Measurements from ENCODE around the gene KRTAP10-6.
"Not testable (repeated sequence)": the region's sequence is repeated elsewhere in the genome, so short reads cannot be mapped to it uniquely, and the experiment has no call there.

The KRTAP10-6 gene

GRCh38 chr21:44602463-44602850, 10.2 kb upstream of the KRTAP10-6 start:
- H3K4me3 ChIP-seq (ENCODE audit: low read length, poor library complexity, severe bottlenecking): no peak overlapping the region
- no peaks in the 10 kb centered on the region for H3K4me1 ChIP-seq (ENCODE audit: insufficient read depth, low read length, poor library complexity, severe bottlenecking)
- H3K27me3 ChIP-seq (ENCODE audit: insufficient read depth, low read length, poor library complexity, severe bottlenecking): no peaks in the 10 kb centered on the region
- no peak overlapping the region for H3K4me2 ChIP-seq (ENCODE audit: low read depth, low read length, poor library complexity, severe bottlenecking)
- H4K20me1 ChIP-seq (ENCODE audit: insufficient read depth, low read length, poor library complexity, severe bottlenecking): no peaks in the 10 kb centered on the region
- no peak overlapping the region for H2AFZ ChIP-seq (ENCODE audit: low read length)
- no peak for TF ChIP-seq EZH2phosphoT487 (IDR thresholded peaks at IDR 0.05; ENCODE audit: borderline replicate concordance)
- no peak for TF ChIP-seq CTCF (conservative IDR thresholded peaks at IDR 0.05; ENCODE audit: low read length)
- no peaks in the 10 kb centered on the region for H3K9me3 ChIP-seq (ENCODE audit: insufficient read depth, low read depth, low read length)
- H3K9me2 ChIP-seq (replicated peaks; ENCODE audit: low read depth, low read length): no peaks in the 10 kb centered on the region
- no peaks in the 10 kb centered on the region for H3K79me2 ChIP-seq (ENCODE audit: insufficient read depth, low read length)
- no peaks in the 10 kb centered on the region for H3K36me3 ChIP-seq (ENCODE audit: insufficient read depth, low read length)
- H3K9ac ChIP-seq (ENCODE audit: low read depth, low read length, poor library complexity, severe bottlenecking): no peak overlapping the region
- no peaks in the 10 kb centered on the region for H3F3A ChIP-seq (ENCODE audit: low read depth)

- no peak overlapping the region for H3K4me3 ChIP-seq (ENCODE audit: low read length, poor library complexity, severe bottlenecking)
- H3K9me2 ChIP-seq (replicated peaks; ENCODE audit: low read depth, low read length): no peaks in the 10 kb centered on the region
- no peak overlapping the region for H3K9ac ChIP-seq (ENCODE audit: low read depth, low read length, poor library complexity, severe bottlenecking)
- H3K9me3 ChIP-seq (ENCODE audit: insufficient read depth, low read depth, low read length): no peaks in the 10 kb centered on the region
- TF ChIP-seq CTCF (conservative IDR thresholded peaks at IDR 0.05; ENCODE audit: low read length) (no peak), EZH2phosphoT487 (IDR thresholded peaks at IDR 0.05; ENCODE audit: borderline replicate concordance) (no peak)
- no peaks in the 10 kb centered on the region for H3K36me3 ChIP-seq (ENCODE audit: insufficient read depth, low read length)
- no peak overlapping the region for H3K4me2 ChIP-seq (ENCODE audit: low read depth, low read length, poor library complexity, severe bottlenecking)
- H3K4me1 ChIP-seq (ENCODE audit: insufficient read depth, low read length, poor library complexity, severe bottlenecking): no peaks in the 10 kb centered on the region
- H3K79me2 ChIP-seq (ENCODE audit: insufficient read depth, low read length): no peaks in the 10 kb centered on the region
- no peaks in the 10 kb centered on the region for H3F3A ChIP-seq (ENCODE audit: low read depth)
- H2AFZ ChIP-seq (ENCODE audit: low read length): no peak overlapping the region
- no peaks in the 10 kb centered on the region for H4K20me1 ChIP-seq (ENCODE audit: insufficient read depth, low read length, poor library complexity, severe bottlenecking)
- no peaks in the 10 kb centered on the region for H3K27me3 ChIP-seq (ENCODE audit: insufficient read depth, low read length, poor library complexity, severe bottlenecking)
These were observed 9.5 kb upstream of the KRTAP10-6 start for GRCh38 chr21:44601596-44602462.

- not testable (repeated sequence) for H3K27me3 ChIP-seq (ENCODE audit: insufficient read depth, low read length, poor library complexity, severe bottlenecking); H3K4me2 ChIP-seq (ENCODE audit: low read depth, low read length, poor library complexity, severe bottlenecking)
These were observed 8.8 kb upstream of the KRTAP10-6 start for GRCh38 chr21:44601091-44601490.

GRCh38 chr21:44600118-44600978, 8.0 kb upstream of the KRTAP10-6 start, which contains the start of gene KRTAP10-7:
TSS of gene KRTAP10-7 (plus strand) at chr21:44600597. CDS start at chr21:44600622, 25 bp downstream.
- not testable (repeated sequence) for H3K4me3 ChIP-seq (ENCODE audit: low read length, poor library complexity, severe bottlenecking)

More at GRCh38 chr21:44601091-44601490, 8.8 kb upstream of the KRTAP10-6 start:
- not testable (repeated sequence) for H3K9me2 ChIP-seq (replicated peaks; ENCODE audit: low read depth, low read length); H3K4me1 ChIP-seq (ENCODE audit: insufficient read depth, low read length, poor library complexity, severe bottlenecking); H3K9ac ChIP-seq (ENCODE audit: low read depth, low read length, poor library complexity, severe bottlenecking); H2AFZ ChIP-seq (ENCODE audit: low read length); H4K20me1 ChIP-seq (ENCODE audit: insufficient read depth, low read length, poor library complexity, severe bottlenecking); H3K79me2 ChIP-seq (ENCODE audit: insufficient read depth, low read length); H3K4me3 ChIP-seq (ENCODE audit: low read length, poor library complexity, severe bottlenecking); H3K36me3 ChIP-seq (ENCODE audit: insufficient read depth, low read length); H3F3A ChIP-seq (ENCODE audit: low read depth); H3K9me3 ChIP-seq (ENCODE audit: insufficient read depth, low read depth, low read length)

More at GRCh38 chr21:44600118-44600978, 8.0 kb upstream of the KRTAP10-6 start, which contains the start of gene KRTAP10-7:
- not testable (repeated sequence) for H3F3A ChIP-seq (ENCODE audit: low read depth); H3K27me3 ChIP-seq (ENCODE audit: insufficient read depth, low read length, poor library complexity, severe bottlenecking); H3K36me3 ChIP-seq (ENCODE audit: insufficient read depth, low read length); H3K4me2 ChIP-seq (ENCODE audit: low read depth, low read length, poor library complexity, severe bottlenecking); H3K9me2 ChIP-seq (replicated peaks; ENCODE audit: low read depth, low read length); H3K9ac ChIP-seq (ENCODE audit: low read depth, low read length, poor library complexity, severe bottlenecking); H3K9me3 ChIP-seq (ENCODE audit: insufficient read depth, low read depth, low read length); H4K20me1 ChIP-seq (ENCODE audit: insufficient read depth, low read length, poor library complexity, severe bottlenecking); H2AFZ ChIP-seq (ENCODE audit: low read length); H3K4me1 ChIP-seq (ENCODE audit: insufficient read depth, low read length, poor library complexity, severe bottlenecking); H3K79me2 ChIP-seq (ENCODE audit: insufficient read depth, low read length)

Measured in Loucy (cell line).